GM18520 (cell line): Measurements from ENCODE around the gene LYPD6B.

Experiments
- ATAC-seq: cut with Tn5 transposase; IDR thresholded peaks from one replicate; pipeline ENCODE4 v1.9.1; 2021; ENCODE audit not compliant: unreplicated experiment

The LYPD6B gene

GRCh38 chr2:149155196-149155969 is 116.9 kb downstream of the LYPD6B start:
- ATAC-seq = no peak

GRCh38 chr2:149155988-149156387 is 117.5 kb downstream of the LYPD6B start:
- ATAC-seq = no peak

GRCh38 chr2:149156971-149157740 is 118.7 kb downstream of the LYPD6B start:
- no peak for ATAC-seq

GRCh38 chr2:149158957-149159356 is 120.5 kb downstream of the LYPD6B start:
- no peak for ATAC-seq

- no peak for ATAC-seq
These were observed 121.7 kb downstream of the LYPD6B start for GRCh38 chr2:149160195-149160594.

GRCh38 chr2:149160701-149161217 is 122.3 kb downstream of the LYPD6B start:
- peak; percentile 63 for ATAC-seq

GRCh38 chr2:149161481-149162225 is 123.2 kb downstream of the LYPD6B start:
- no peak for ATAC-seq

GRCh38 chr2:149164296-149164695 is 125.8 kb downstream of the LYPD6B start:
- ATAC-seq = no peak

GRCh38 chr2:149164827-149165226 is 126.3 kb downstream of the LYPD6B start:
- no peak for ATAC-seq

GRCh38 chr2:149167001-149167780 is 128.7 kb downstream of the LYPD6B start:
- ATAC-seq = no peak

- no peak for ATAC-seq
These were observed 129.4 kb downstream of the LYPD6B start for GRCh38 chr2:149167941-149168340.

- ATAC-seq = no peak
These were observed 131.2 kb downstream of the LYPD6B start for GRCh38 chr2:149169656-149170055.

- no peak for ATAC-seq
These were observed 131.7 kb downstream of the LYPD6B start for GRCh38 chr2:149170156-149170555.

GRCh38 chr2:149170911-149171310 is 132.4 kb downstream of the LYPD6B start:
- no peak for ATAC-seq

- no peak for ATAC-seq
These were observed 134.7 kb downstream of the LYPD6B start for GRCh38 chr2:149173220-149173619.

- no peak for ATAC-seq
These were observed 137.5 kb downstream of the LYPD6B start for GRCh38 chr2:149175956-149176355.

GRCh38 chr2:149178612-149179011 is 140.1 kb downstream of the LYPD6B start:
- ATAC-seq = no peak

GRCh38 chr2:149180226-149180875 is 141.9 kb downstream of the LYPD6B start:
- ATAC-seq = no peak

GRCh38 chr2:149183187-149183586 is 144.7 kb downstream of the LYPD6B start:
- ATAC-seq = no peak

GRCh38 chr2:149184991-149185390 is 146.5 kb downstream of the LYPD6B start:
- ATAC-seq = no peak
